Measurements from ENCODE around the gene VSIG4.

- TF ChIP-seq CTCF (conservative IDR thresholded peaks at IDR 0.05; ENCODE audit: low read depth, low read length), result no peak
- no peak for TF ChIP-seq EZH2 (IDR thresholded peaks at IDR 0.05; ENCODE audit: low read length, unreplicated experiment)
These were observed 3.6 kb downstream of the VSIG4 start for GRCh38 chrX:66036231-66036630.

All from PC-3 (cell line).